Uterus (tissue), 2 donors: Measurements from ENCODE around the gene MYOD1.

Experiments used
- CTCF ChIP-seq, 4 experiments: fragments of 200-600 bp in 2 of 4; fragments of 450-650 bp in 2 of 4; sonication (generic) in 2 of 4; IDR thresholded peaks; one replicate each; pipeline ENCODE4 v1.5.1; 2016 to 2019; ENCODE audit warnings: antibody characterized with exemption in 4 of 4, mild to moderate bottlenecking in 2 of 4, moderate library complexity in 1 of 4
- POLR2A ChIP-seq, 2 donors: fragments of 450-650 bp; IDR thresholded peaks; one replicate each; pipeline ENCODE4 v1.6.1; 2016; ENCODE audit warnings: antibody characterized with exemption in 2 of 2, mild to moderate bottlenecking in 1 of 2, moderate library complexity in 1 of 2

DNA sequence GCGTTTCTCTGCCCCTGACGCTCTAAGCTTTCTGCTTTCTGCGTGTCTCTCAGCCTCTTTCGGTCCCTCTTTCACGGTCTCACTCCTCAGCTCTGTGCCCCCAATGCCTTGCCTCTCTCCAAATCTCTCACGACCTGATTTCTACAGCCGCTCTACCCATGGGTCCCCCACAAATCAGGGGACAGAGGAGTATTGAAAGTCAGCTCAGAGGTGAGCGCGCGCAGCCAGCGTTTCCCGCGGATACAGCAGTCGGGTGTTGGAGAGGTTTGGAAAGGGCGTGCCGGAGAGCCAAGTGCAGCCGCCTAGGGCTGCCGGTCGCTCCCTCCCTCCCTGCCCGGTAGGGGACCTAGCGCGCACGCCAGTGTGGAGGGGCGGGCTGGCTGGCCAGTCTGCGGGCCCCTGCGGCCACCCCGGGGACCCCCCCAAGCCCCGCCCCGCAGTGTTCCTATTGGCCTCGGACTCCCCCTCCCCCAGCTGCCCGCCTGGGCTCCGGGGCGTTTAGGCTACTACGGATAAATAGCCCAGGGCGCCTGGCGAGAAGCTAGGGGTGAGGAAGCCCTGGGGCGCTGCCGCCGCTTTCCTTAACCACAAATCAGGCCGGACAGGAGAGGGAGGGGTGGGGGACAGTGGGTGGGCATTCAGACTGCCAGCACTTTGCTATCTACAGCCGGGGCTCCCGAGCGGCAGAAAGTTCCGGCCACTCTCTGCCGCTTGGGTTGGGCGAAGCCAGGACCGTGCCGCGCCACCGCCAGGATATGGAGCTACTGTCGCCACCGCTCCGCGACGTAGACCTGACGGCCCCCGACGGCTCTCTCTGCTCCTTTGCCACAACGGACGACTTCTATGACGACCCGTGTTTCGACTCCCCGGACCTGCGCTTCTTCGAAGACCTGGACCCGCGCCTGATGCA is at the start of gene MYOD1:
- TF ChIP-seq CTCF (IDR thresholded peaks at IDR 0.05): no peak
- TF ChIP-seq POLR2A (IDR thresholded peaks at IDR 0.05): no peak
